ENCODE measurements around the gene RAB38.

Gene RAB38

DNA sequence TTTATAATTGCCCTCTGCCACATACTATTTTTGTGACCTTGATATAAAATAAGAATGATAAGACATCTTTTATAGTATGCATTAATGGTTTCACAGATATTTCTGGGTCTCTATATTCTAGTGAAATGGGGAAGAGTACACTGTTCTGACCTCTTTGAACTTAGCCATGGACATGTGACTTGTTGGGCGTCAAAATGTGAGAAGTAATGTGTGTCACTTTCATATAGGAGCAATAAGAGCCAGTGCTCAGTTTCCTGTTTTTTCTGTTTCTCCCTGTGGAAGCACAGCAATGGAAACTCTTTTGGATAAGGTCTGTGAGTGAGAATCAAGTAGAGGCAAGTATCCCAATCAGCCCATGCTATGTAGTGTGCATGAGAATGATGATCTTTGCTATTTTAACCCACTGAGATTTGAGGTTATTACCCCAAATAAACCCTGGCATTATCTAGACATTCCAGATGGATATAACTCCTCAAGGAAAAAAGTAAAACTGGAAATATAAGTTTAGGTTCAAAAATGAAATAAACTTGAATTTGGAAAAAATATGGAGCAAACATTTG lies 60.7 kb downstream of the RAB38 start:
- H3K9me3 ChIP-seq (ENCODE audit: control insufficient read depth in 1 of 2, low read length in 2 of 2): no peaks in the 10 kb centered on the region
- no peak overlapping the region for H3K9ac ChIP-seq (ENCODE audit: low read depth in 1 of 2, low read length in 2 of 2)
- peaks cover 0 to 8% of the 10 kb centered on the region in 2 donors for H3K4me1 ChIP-seq (ENCODE audit: control insufficient read depth in 1 of 2, insufficient read depth in 2 of 2, low read length in 2 of 2)
- H3K27me3 ChIP-seq (ENCODE audit: control insufficient read depth in 1 of 2, insufficient read depth in 2 of 2, low read length in 2 of 2): no peaks in the 10 kb centered on the region
- H3K4me3 ChIP-seq (ENCODE audit: low read depth in 1 of 2, low read length in 2 of 2): no peak overlapping the region
- no peaks in the 10 kb centered on the region for H3K36me3 ChIP-seq (ENCODE audit: control insufficient read depth in 1 of 2, insufficient read depth in 2 of 2, low read length in 2 of 2)
- H3K27ac ChIP-seq (ENCODE audit: low read depth, low read length): no peak overlapping the region

DNA sequence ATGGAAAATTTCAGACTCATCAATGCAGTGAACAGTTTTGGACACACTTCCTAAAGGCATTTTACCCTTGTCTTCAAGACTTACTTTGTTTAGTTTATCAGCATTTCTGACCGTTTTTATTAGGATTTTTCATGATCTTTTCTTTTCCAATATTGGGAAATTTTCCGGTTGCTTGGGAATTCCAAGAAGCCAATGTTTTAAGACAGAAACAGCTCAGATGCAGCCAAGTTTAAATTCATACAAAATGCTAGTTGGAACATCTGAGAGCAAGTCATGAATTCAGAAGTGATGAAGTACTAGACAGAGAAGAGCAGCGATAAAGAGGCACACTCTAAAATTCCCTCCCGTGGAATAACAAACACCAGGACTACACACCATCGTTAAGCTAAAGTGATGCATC lies 68.6 kb downstream of the RAB38 start:
- Histone ChIP-seq H3K4me3 (ENCODE audit: low read depth in 1 of 2, low read length in 2 of 2) (no peak overlapping the region), H3K4me1 (ENCODE audit: control insufficient read depth in 1 of 2, insufficient read depth in 2 of 2, low read length in 2 of 2) (peaks cover 5 to 26% of the 10 kb centered on the region in 2 donors), H3K27ac (ENCODE audit: low read depth, low read length) (no peak overlapping the region), H3K9me3 (ENCODE audit: control insufficient read depth in 1 of 2, low read length in 2 of 2) (no peaks in the 10 kb centered on the region), H3K9ac (ENCODE audit: low read depth in 1 of 2, low read length in 2 of 2) (no peak overlapping the region), H3K27me3 (ENCODE audit: control insufficient read depth in 1 of 2, insufficient read depth in 2 of 2, low read length in 2 of 2) (no peaks in the 10 kb centered on the region), H3K36me3 (ENCODE audit: control insufficient read depth in 1 of 2, insufficient read depth in 2 of 2, low read length in 2 of 2) (no peaks in the 10 kb centered on the region)

DNA sequence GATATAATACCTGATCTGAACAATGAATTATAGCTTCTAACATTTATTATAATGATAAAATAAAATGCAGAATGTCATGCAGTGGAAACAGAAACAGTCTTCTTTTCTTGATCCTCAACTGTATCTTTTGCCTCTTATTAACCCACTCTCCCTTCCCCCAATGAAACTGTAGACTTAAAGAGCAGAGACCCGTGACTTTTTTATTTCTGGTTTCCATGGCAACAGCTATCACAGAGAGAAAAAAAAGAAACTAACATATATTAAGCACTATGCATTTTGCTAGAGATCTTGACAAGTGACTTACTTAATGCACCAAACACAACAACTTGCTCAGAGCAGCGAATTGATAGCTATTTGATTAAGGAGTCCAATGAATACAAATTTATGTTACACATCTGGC lies 69.3 kb downstream of the RAB38 start:
- Histone ChIP-seq H3K27me3 (ENCODE audit: control insufficient read depth in 1 of 2, insufficient read depth in 2 of 2, low read length in 2 of 2) (no peaks in the 10 kb centered on the region), H3K9me3 (ENCODE audit: control insufficient read depth in 1 of 2, low read length in 2 of 2) (no peaks in the 10 kb centered on the region), H3K4me3 (ENCODE audit: low read depth in 1 of 2, low read length in 2 of 2) (no peak overlapping the region), H3K27ac (ENCODE audit: low read depth, low read length) (no peak overlapping the region), H3K4me1 (ENCODE audit: control insufficient read depth in 1 of 2, insufficient read depth in 2 of 2, low read length in 2 of 2) (peaks cover 5 to 23% of the 10 kb centered on the region in 2 donors), H3K9ac (ENCODE audit: low read depth in 1 of 2, low read length in 2 of 2) (no peak overlapping the region), H3K36me3 (ENCODE audit: control insufficient read depth in 1 of 2, insufficient read depth in 2 of 2, low read length in 2 of 2) (no peaks in the 10 kb centered on the region)

DNA sequence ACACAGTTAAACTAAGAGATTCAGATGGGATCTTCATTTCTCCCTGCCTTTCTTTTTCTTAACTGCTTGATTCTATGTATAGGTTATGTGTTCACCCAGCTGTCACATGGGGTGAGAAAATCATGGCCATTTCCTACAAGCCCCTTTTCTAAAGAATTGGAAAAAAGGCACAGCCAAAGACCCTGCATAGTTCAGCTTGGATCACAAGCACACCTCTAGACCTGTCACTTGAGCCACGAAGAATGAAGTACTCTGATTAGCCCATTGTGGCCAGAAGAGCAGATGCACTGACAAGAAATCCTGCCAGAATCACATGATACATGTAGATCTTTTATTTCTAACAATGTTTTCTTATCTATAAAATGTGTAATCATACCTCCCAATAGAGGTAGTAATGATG lies 69.7 kb downstream of the RAB38 start:
- no peaks in the 10 kb centered on the region for H3K27me3 ChIP-seq (ENCODE audit: control insufficient read depth in 1 of 2, insufficient read depth in 2 of 2, low read length in 2 of 2)
- H3K4me1 ChIP-seq (ENCODE audit: control insufficient read depth in 1 of 2, insufficient read depth in 2 of 2, low read length in 2 of 2): peaks cover 5 to 23% of the 10 kb centered on the region in 2 donors
- no peak overlapping the region for H3K27ac ChIP-seq (ENCODE audit: low read depth, low read length)
- H3K9me3 ChIP-seq (ENCODE audit: control insufficient read depth in 1 of 2, low read length in 2 of 2): no peaks in the 10 kb centered on the region
- H3K9ac ChIP-seq (ENCODE audit: low read depth in 1 of 2, low read length in 2 of 2): no peak overlapping the region
- no peaks in the 10 kb centered on the region for H3K36me3 ChIP-seq (ENCODE audit: control insufficient read depth in 1 of 2, insufficient read depth in 2 of 2, low read length in 2 of 2)
- H3K4me3 ChIP-seq (ENCODE audit: low read depth in 1 of 2, low read length in 2 of 2): no peak overlapping the region

DNA sequence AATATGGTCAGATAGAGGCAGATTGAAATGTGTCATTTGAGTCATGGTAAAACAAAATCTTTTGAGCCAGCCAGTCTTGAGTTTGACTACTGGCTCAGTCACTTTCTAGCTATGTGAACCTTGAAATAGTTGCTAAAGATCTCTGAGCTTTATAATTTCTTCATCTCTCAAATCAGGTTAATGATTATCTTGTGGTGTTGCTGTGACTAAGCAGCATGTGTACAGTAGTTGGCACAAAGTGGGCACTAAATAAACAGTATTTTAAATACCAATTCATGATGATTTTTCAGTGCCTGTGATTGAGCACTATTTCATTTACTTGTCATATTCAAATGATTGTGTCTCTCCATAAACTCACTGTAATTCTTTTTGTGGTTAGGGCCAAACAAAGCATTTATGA lies 70.8 kb downstream of the RAB38 start:
- Histone ChIP-seq H3K4me1 (ENCODE audit: control insufficient read depth in 1 of 2, insufficient read depth in 2 of 2, low read length in 2 of 2) (peaks cover 5 to 23% of the 10 kb centered on the region in 2 donors), H3K36me3 (ENCODE audit: control insufficient read depth in 1 of 2, insufficient read depth in 2 of 2, low read length in 2 of 2) (no peaks in the 10 kb centered on the region), H3K4me3 (ENCODE audit: low read depth in 1 of 2, low read length in 2 of 2) (no peak overlapping the region), H3K9ac (ENCODE audit: low read depth in 1 of 2, low read length in 2 of 2) (no peak overlapping the region), H3K27me3 (ENCODE audit: control insufficient read depth in 1 of 2, insufficient read depth in 2 of 2, low read length in 2 of 2) (no peaks in the 10 kb centered on the region), H3K27ac (ENCODE audit: low read depth, low read length) (no peak overlapping the region), H3K9me3 (ENCODE audit: control insufficient read depth in 1 of 2, low read length in 2 of 2) (no peaks in the 10 kb centered on the region)

DNA sequence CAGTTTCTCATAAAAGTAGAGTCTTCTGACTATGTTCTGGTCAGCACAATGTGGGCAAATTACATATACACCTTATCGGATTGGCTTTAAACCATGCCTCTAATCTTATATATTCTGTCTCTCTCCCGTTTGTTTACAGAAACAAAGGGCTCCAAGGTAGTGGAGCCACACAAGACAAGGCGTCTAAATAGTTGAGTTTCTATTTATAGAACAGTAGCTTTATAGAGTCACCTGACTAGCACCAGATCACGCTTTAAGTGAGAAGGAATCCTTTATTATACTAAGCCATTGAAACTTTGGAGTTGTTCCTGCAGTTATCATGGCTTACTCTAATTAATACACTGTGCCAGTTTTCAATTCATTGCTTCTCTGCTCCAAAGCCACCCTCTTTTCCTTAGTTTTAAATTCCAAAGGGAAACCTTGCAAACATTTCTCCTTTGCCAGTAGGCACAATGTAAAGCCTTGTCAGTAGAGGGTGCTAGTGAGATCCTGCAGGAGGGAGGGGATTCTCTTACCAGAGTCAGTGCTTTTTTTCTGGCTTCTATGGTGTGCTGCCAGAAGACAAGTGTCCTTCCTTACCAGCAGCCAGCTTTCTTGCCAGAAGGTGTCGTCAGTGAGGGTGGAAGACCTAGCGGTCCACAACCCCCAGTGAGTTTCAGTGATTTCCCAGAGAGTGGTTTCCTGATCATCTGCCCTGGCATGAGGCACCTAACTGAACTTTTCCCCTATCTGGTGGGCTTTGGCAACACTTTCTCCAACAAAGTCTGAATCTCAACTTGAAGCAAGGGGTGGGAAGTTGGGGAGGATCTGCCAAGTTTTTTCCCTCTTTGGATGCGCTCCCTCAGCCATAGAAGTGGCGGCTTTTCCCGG lies 71.7 kb downstream of the RAB38 start:
- Histone ChIP-seq H3K27ac (ENCODE audit: low read depth, low read length) (no peak overlapping the region), H3K9me3 (ENCODE audit: control insufficient read depth in 1 of 2, low read length in 2 of 2) (no peaks in the 10 kb centered on the region), H3K4me1 (ENCODE audit: control insufficient read depth in 1 of 2, insufficient read depth in 2 of 2, low read length in 2 of 2) (peaks cover 5 to 23% of the 10 kb centered on the region in 2 donors), H3K36me3 (ENCODE audit: control insufficient read depth in 1 of 2, insufficient read depth in 2 of 2, low read length in 2 of 2) (no peaks in the 10 kb centered on the region), H3K9ac (ENCODE audit: low read depth in 1 of 2, low read length in 2 of 2) (no peak overlapping the region), H3K27me3 (ENCODE audit: control insufficient read depth in 1 of 2, insufficient read depth in 2 of 2, low read length in 2 of 2) (no peaks in the 10 kb centered on the region), H3K4me3 (ENCODE audit: low read depth in 1 of 2, low read length in 2 of 2) (no peak overlapping the region)

DNA sequence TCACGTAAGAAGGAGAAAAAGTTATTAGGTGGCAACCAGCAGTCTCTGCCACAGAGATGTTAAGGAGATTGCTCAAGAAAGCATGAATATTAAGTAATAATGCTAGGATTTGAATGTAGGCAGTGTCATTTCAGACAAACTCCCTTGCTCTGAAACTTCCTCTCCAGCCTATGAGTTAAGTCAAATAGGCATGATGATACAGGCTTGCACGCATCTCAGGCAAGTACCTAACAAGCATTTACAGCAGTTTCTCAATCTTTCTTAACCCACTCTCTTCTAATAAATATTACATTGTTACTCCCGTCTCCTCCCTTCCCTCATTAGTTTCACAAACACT lies 72.7 kb downstream of the RAB38 start:
- Histone ChIP-seq H3K9me3 (ENCODE audit: control insufficient read depth in 1 of 2, low read length in 2 of 2) (no peaks in the 10 kb centered on the region), H3K4me3 (ENCODE audit: low read depth in 1 of 2, low read length in 2 of 2) (no peak overlapping the region), H3K27ac (ENCODE audit: low read depth, low read length) (no peak overlapping the region), H3K27me3 (ENCODE audit: control insufficient read depth in 1 of 2, insufficient read depth in 2 of 2, low read length in 2 of 2) (no peaks in the 10 kb centered on the region), H3K9ac (ENCODE audit: low read depth in 1 of 2, low read length in 2 of 2) (no peak overlapping the region), H3K36me3 (ENCODE audit: control insufficient read depth in 1 of 2, insufficient read depth in 2 of 2, low read length in 2 of 2) (no peaks in the 10 kb centered on the region), H3K4me1 (ENCODE audit: control insufficient read depth in 1 of 2, insufficient read depth in 2 of 2, low read length in 2 of 2) (peaks cover 5 to 23% of the 10 kb centered on the region in 2 donors)

DNA sequence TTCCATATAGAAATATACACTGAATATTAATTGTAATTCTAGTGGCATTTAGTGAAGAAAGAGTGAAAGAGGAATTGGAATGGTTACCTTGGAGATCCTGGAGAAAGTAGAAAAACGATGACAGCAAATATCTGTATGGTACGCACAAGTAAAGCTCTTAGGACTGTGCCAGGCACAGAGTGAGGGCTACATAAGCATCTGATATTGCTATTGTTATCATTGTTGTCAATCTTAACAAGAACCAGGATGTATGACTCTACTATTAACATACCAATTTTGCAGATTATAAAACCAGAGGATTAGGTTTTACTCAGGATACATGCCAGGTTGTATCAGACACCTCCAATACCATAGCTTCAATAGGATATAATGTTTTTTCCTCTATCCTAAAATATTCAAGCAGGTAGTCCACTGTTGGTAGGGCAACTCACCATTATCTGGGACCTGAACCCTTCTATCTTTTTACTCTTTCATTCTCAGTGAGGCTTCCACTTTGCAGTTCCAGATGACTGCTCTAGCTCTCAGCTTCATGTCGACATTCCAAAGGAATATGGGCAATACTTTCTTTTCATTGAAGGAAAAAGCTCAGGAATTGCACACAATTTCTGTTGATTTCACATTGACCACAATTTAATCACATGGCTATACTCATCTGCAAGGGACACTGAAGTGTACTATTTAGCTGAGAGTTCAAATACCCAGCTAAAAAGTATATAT lies 73.2 kb downstream of the RAB38 start:
- Histone ChIP-seq H3K36me3 (ENCODE audit: control insufficient read depth in 1 of 2, insufficient read depth in 2 of 2, low read length in 2 of 2) (no peaks in the 10 kb centered on the region), H3K9ac (ENCODE audit: low read depth in 1 of 2, low read length in 2 of 2) (no peak overlapping the region), H3K9me3 (ENCODE audit: control insufficient read depth in 1 of 2, low read length in 2 of 2) (no peaks in the 10 kb centered on the region), H3K27ac (ENCODE audit: low read depth, low read length) (no peak overlapping the region), H3K27me3 (ENCODE audit: control insufficient read depth in 1 of 2, insufficient read depth in 2 of 2, low read length in 2 of 2) (no peaks in the 10 kb centered on the region), H3K4me1 (ENCODE audit: control insufficient read depth in 1 of 2, insufficient read depth in 2 of 2, low read length in 2 of 2) (peaks cover 5 to 23% of the 10 kb centered on the region in 2 donors), H3K4me3 (ENCODE audit: low read depth in 1 of 2, low read length in 2 of 2) (no peak overlapping the region)

DNA sequence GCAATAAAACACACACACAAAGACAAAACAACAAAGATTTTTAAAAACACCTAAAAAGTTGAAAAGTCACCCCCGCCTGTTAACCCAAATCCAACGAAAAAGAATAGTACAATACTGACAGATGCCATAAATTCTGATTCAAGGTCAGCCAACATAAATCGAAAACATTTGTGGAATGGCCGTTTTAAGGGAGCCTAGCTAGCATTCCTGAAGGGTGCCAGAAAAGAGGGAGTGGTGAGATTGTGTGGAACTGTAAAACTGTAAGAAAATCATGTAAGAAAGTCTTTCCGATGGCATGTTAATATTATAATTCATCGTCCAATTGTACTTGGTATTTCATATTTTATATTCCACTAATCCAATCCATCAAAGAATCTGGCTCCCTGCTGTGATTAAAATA lies 75.1 kb downstream of the RAB38 start:
- H3K4me3 ChIP-seq (ENCODE audit: low read depth in 1 of 2, low read length in 2 of 2): no peak overlapping the region
- no peak overlapping the region for H3K27ac ChIP-seq (ENCODE audit: low read depth, low read length)
- H3K27me3 ChIP-seq (ENCODE audit: control insufficient read depth in 1 of 2, insufficient read depth in 2 of 2, low read length in 2 of 2): no peaks in the 10 kb centered on the region
- no peaks in the 10 kb centered on the region for H3K36me3 ChIP-seq (ENCODE audit: control insufficient read depth in 1 of 2, insufficient read depth in 2 of 2, low read length in 2 of 2)
- no peak overlapping the region for H3K9ac ChIP-seq (ENCODE audit: low read depth in 1 of 2, low read length in 2 of 2)
- H3K4me1 ChIP-seq (ENCODE audit: control insufficient read depth in 1 of 2, insufficient read depth in 2 of 2, low read length in 2 of 2): peaks cover 5 to 17% of the 10 kb centered on the region in 2 donors
- no peaks in the 10 kb centered on the region for H3K9me3 ChIP-seq (ENCODE audit: control insufficient read depth in 1 of 2, low read length in 2 of 2)

DNA sequence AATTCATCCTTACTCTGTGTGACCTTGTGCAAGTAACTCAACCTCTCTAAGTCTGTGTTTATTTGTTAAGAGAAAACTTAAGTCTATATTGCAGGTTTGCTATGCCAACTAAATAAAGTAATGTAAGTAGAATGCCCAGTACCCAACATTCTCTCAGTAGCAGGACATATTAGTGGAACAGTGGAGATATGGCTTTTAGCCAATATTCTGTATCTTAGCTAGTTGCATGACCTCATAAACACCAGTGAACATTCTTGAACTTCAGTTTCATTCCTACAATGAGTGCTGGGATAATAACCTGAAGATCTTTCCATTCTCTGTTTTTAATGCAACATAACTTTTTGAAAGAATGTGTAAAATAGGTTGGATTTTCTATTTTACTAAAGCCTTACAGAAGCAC lies 77.0 kb downstream of the RAB38 start:
- Histone ChIP-seq H3K36me3 (ENCODE audit: control insufficient read depth in 1 of 2, insufficient read depth in 2 of 2, low read length in 2 of 2) (no peaks in the 10 kb centered on the region), H3K9ac (ENCODE audit: low read depth in 1 of 2, low read length in 2 of 2) (no peak overlapping the region), H3K4me3 (ENCODE audit: low read depth in 1 of 2, low read length in 2 of 2) (no peak overlapping the region), H3K9me3 (ENCODE audit: control insufficient read depth in 1 of 2, low read length in 2 of 2) (no peaks in the 10 kb centered on the region), H3K27ac (ENCODE audit: low read depth, low read length) (no peak overlapping the region), H3K4me1 (ENCODE audit: control insufficient read depth in 1 of 2, insufficient read depth in 2 of 2, low read length in 2 of 2) (peaks cover 0 to 3% of the 10 kb centered on the region in 2 donors), H3K27me3 (ENCODE audit: control insufficient read depth in 1 of 2, insufficient read depth in 2 of 2, low read length in 2 of 2) (no peaks in the 10 kb centered on the region)
